Peyer's patch (tissue), 4 donors: ENCODE results near the gene CCL4L2.

Source experiments
- CTCF ChIP-seq, 6 experiments: fragments of 450-650 bp in 4 of 6; fragments of 200-600 bp in 2 of 6; sonication (generic) in 1 of 6; IDR thresholded peaks; one replicate each; pipeline ENCODE4 v1.5.1; 2017 to 2019; ENCODE audit warnings: antibody characterized with exemption in 6 of 6, mild to moderate bottlenecking in 3 of 6, moderate library complexity in 1 of 6
- POLR2A ChIP-seq, 2 donors: fragments of 450-650 bp; IDR thresholded peaks; one replicate each; pipeline ENCODE4 v1.5.1; 2017; ENCODE audit warnings: antibody characterized with exemption in 2 of 2, mild to moderate bottlenecking in 2 of 2, moderate library complexity in 2 of 2

DNA sequence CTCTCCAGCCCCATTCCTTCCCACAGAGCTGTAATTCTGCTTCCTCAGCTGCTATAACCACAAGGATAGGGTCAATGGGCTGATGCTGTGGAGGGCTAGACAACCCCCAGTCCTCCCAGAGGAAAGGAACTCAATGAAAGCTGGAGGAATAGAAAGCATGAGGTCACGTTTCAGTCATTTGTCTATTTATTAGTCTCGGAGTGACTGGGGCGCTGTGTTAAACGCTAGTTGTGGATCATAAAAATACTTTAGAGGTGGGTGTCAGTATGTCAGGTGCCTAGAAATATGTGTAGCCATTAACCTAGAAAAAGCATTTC, 13.5 kb upstream of the CCL4L2 start:
- TF ChIP-seq CTCF (IDR thresholded peaks at IDR 0.05) (no peak), POLR2A (IDR thresholded peaks at IDR 0.05) (no peak)
